ENCODE data around the gene ROR1.

DNA sequence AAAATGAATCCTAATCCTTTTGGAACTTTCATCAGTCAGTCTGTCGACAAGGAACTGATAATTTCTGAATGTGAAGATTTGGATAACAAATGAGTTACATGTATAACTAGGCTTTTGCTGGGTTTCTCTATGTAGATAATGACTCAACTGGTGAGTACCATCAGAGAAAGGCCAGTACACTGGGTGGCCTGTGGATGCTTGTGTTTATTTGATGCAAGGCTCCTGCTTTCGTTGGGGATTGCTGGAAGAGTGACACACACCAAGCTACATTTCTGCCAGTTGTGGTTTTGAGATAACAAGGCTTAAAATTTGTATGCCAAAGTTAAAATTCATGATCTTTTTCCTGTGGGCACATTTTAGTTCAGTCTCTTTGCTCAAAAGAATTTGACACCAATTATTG, 314.0 kb downstream of the ROR1 start:
- TF ChIP-seq, protein P1, sequence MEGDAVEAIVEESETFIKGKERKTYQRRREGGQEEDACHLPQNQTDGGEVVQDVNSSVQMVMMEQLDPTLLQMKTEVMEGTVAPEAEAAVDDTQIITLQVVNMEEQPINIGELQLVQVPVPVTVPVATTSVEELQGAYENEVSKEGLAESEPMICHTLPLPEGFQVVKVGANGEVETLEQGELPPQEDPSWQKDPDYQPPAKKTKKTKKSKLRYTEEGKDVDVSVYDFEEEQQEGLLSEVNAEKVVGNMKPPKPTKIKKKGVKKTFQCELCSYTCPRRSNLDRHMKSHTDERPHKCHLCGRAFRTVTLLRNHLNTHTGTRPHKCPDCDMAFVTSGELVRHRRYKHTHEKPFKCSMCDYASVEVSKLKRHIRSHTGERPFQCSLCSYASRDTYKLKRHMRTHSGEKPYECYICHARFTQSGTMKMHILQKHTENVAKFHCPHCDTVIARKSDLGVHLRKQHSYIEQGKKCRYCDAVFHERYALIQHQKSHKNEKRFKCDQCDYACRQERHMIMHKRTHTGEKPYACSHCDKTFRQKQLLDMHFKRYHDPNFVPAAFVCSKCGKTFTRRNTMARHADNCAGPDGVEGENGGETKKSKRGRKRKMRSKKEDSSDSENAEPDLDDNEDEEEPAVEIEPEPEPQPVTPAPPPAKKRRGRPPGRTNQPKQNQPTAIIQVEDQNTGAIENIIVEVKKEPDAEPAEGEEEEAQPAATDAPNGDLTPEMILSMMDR (IDR thresholded peaks at IDR 0.05), result no peak
- no peak for TF ChIP-seq EZH2 (IDR thresholded peaks at IDR 0.05; ENCODE audit: borderline replicate concordance, insufficient read depth, low read depth, low read length, poor library complexity, severe bottlenecking)
